ENCODE data around the gene PDE8B. TPM values are rescaled to one million over a fixed set of nuclear protein-coding genes. Genes with fewer than 3 reads are reported as not detected.

PDE8B gene
- total and polyA plus RNA-seq, 2 experiments from 2014 or later: 0.45 to 0.91 TPM

DNA sequence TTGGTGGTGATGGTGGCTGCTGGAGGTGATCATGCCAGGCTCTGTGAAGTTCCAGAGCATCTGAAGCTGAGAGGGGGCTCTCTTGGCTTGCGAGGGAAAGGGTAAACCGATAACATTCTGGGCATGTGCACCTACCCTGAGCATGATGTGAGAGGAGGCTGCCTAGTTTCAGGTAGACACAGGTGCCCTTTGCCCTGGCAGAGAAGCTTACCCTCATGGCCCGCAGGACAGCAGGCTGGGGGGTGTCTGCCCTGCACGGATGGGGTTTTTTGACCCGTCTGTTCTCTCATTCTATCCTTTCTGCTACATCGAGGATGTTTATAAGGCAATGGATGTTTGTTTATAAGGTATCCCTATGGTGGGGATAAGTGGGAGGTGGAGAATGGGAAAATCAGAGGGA is 148.8 kb downstream of the PDE8B start:
- TF ChIP-seq, protein P1, sequence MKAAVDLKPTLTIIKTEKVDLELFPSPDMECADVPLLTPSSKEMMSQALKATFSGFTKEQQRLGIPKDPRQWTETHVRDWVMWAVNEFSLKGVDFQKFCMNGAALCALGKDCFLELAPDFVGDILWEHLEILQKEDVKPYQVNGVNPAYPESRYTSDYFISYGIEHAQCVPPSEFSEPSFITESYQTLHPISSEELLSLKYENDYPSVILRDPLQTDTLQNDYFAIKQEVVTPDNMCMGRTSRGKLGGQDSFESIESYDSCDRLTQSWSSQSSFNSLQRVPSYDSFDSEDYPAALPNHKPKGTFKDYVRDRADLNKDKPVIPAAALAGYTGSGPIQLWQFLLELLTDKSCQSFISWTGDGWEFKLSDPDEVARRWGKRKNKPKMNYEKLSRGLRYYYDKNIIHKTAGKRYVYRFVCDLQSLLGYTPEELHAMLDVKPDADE (IDR thresholded peaks at IDR 0.05): no peak
- H3K4me1 Mint-ChIP-seq: no peaks in the 10 kb centered on the region
- H2AFZ ChIP-seq: no peak overlapping the region
- H3K4me1 ChIP-seq (ENCODE audit: insufficient read depth): no peaks in the 10 kb centered on the region
- DNase-seq (ENCODE audit: low spot score): no peak
- ATAC-seq: no peak
- H3K9me3 Mint-ChIP-seq: no peaks in the 10 kb centered on the region
- no peak overlapping the region for H3K4me3 Mint-ChIP-seq
- H3K27me3 Mint-ChIP-seq (ENCODE audit: insufficient read depth, low read depth, poor library complexity): peaks cover 7% of the 10 kb centered on the region
- H3K4me3 ChIP-seq: no peak overlapping the region
- no peaks in the 10 kb centered on the region for H3K36me3 Mint-ChIP-seq (ENCODE audit: low read depth)
- no peak overlapping the region for H3K4me2 ChIP-seq
- no peaks in the 10 kb centered on the region for H3K27me3 ChIP-seq (ENCODE audit: insufficient read depth)
- H3K9me2 ChIP-seq (ENCODE audit: insufficient read depth): 0 out of 2 replicates have a peak, but pooled peaks cover 3% of the 10 kb centered on the region
- no peaks in the 10 kb centered on the region for H4K20me1 ChIP-seq (replicated peaks; ENCODE audit: insufficient read depth)
- H3K79me2 ChIP-seq (replicated peaks; ENCODE audit: insufficient read depth): no peaks in the 10 kb centered on the region
- H3K36me3 ChIP-seq (ENCODE audit: insufficient read depth): no peaks in the 10 kb centered on the region
- no peaks in the 10 kb centered on the region for H3F3A ChIP-seq (replicated peaks; ENCODE audit: low read depth)
- no peak overlapping the region for H3K27ac Mint-ChIP-seq
- H3K27ac ChIP-seq (ENCODE audit: low read depth): no peak overlapping the region

GRCh38 chr5:77360381-77360780 is 149.9 kb downstream of the PDE8B start:
- Histone ChIP-seq H3K36me3 (ENCODE audit: insufficient read depth) (no peaks in the 10 kb centered on the region), H3K27ac (ENCODE audit: low read depth) (no peak overlapping the region), H4K20me1 (replicated peaks; ENCODE audit: insufficient read depth) (no peaks in the 10 kb centered on the region), H3K27me3 (ENCODE audit: insufficient read depth) (no peaks in the 10 kb centered on the region), H3K4me3 (no peak overlapping the region), H3K9me2 (ENCODE audit: insufficient read depth) (0 out of 2 replicates have a peak, but pooled peaks cover 3% of the 10 kb centered on the region), H3K4me1 (ENCODE audit: insufficient read depth) (no peaks in the 10 kb centered on the region), H3K4me2 (no peak overlapping the region), H3F3A (replicated peaks; ENCODE audit: low read depth) (no peaks in the 10 kb centered on the region), H2AFZ (no peak overlapping the region), H3K79me2 (replicated peaks; ENCODE audit: insufficient read depth) (no peaks in the 10 kb centered on the region)
- TF ChIP-seq POLR2AphosphoS5 (IDR thresholded peaks at IDR 0.05; ENCODE audit: low read depth) (no peak), EZH2phosphoT487 (IDR thresholded peaks at IDR 0.05; ENCODE audit: unreplicated experiment) (no peak)
- H3K4me1 Mint-ChIP-seq: no peaks in the 10 kb centered on the region
- no peaks in the 10 kb centered on the region for H3K36me3 Mint-ChIP-seq (ENCODE audit: low read depth)
- ATAC-seq (no peak), DNase-seq (ENCODE audit: low spot score) (no peak)
- H3K9me3 Mint-ChIP-seq: no peaks in the 10 kb centered on the region
- no peak overlapping the region for H3K4me3 Mint-ChIP-seq
- H3K27me3 Mint-ChIP-seq (ENCODE audit: insufficient read depth, low read depth, poor library complexity): peaks cover 7% of the 10 kb centered on the region
- H3K27ac Mint-ChIP-seq: no peak overlapping the region

GRCh38 chr5:77360973-77361372 is 150.5 kb downstream of the PDE8B start:
- Mint-ChIP-seq H3K4me1 (no peaks in the 10 kb centered on the region), H3K9me3 (no peaks in the 10 kb centered on the region), H3K4me3 (no peak overlapping the region), H3K27ac (no peak overlapping the region), H3K36me3 (ENCODE audit: low read depth) (no peaks in the 10 kb centered on the region), H3K27me3 (ENCODE audit: insufficient read depth, low read depth, poor library complexity) (peaks cover 6% of the 10 kb centered on the region)
- H3K9me2 ChIP-seq (ENCODE audit: insufficient read depth): 0 out of 2 replicates have a peak, but pooled peaks cover 3% of the 10 kb centered on the region
- H3K27me3 ChIP-seq (ENCODE audit: insufficient read depth): no peaks in the 10 kb centered on the region
- H2AFZ ChIP-seq: no peak overlapping the region
- H3K79me2 ChIP-seq (replicated peaks; ENCODE audit: insufficient read depth): no peaks in the 10 kb centered on the region
- H3K4me2 ChIP-seq: no peak overlapping the region
- DNase-seq (ENCODE audit: low spot score) (no peak), ATAC-seq (no peak)
- H3K4me1 ChIP-seq (ENCODE audit: insufficient read depth): no peaks in the 10 kb centered on the region
- TF ChIP-seq EZH2phosphoT487 (IDR thresholded peaks at IDR 0.05; ENCODE audit: unreplicated experiment) (no peak), NANOG (IDR thresholded peaks at IDR 0.05; ENCODE audit: borderline replicate concordance) (no peak)
- H3K4me3 ChIP-seq: no peak overlapping the region
- H3K36me3 ChIP-seq (ENCODE audit: insufficient read depth): no peaks in the 10 kb centered on the region
- H4K20me1 ChIP-seq (replicated peaks; ENCODE audit: insufficient read depth): no peaks in the 10 kb centered on the region
- no peaks in the 10 kb centered on the region for H3F3A ChIP-seq (replicated peaks; ENCODE audit: low read depth)
- no peak overlapping the region for H3K27ac ChIP-seq (ENCODE audit: low read depth)

Measured in GM23338 (cell line).